Measurements from ENCODE around the gene SETX.

SETX gene

GRCh38 chr9:132249123-132249522 lies 105.7 kb downstream of the SETX start:
- TF ChIP-seq, protein P1, sequence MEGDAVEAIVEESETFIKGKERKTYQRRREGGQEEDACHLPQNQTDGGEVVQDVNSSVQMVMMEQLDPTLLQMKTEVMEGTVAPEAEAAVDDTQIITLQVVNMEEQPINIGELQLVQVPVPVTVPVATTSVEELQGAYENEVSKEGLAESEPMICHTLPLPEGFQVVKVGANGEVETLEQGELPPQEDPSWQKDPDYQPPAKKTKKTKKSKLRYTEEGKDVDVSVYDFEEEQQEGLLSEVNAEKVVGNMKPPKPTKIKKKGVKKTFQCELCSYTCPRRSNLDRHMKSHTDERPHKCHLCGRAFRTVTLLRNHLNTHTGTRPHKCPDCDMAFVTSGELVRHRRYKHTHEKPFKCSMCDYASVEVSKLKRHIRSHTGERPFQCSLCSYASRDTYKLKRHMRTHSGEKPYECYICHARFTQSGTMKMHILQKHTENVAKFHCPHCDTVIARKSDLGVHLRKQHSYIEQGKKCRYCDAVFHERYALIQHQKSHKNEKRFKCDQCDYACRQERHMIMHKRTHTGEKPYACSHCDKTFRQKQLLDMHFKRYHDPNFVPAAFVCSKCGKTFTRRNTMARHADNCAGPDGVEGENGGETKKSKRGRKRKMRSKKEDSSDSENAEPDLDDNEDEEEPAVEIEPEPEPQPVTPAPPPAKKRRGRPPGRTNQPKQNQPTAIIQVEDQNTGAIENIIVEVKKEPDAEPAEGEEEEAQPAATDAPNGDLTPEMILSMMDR (IDR thresholded peaks at IDR 0.05; ENCODE audit: low read length, missing control alignments): no peak
- H3K4me3 ChIP-seq (replicated peaks; ENCODE audit: low read depth, low read length): no peak overlapping the region

DNA sequence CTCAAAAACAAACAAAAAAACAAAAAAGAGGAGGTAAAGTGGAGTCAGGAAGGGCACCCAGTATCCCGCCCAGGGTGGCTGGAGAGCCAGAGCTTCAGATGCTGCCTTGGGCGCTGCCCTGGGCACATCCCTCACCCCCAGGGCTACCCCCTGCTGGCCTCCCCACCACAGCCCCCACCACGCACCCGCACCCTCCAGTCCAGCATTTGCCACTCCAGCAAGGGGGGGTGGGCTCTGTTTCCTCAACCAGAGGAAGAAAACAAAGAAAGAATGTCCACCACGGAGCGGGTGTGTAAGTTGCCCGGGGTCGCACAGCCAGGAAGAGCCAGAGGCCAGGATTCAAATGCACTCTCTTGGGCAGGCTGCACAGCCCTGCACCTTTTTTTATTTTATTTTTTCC lies 106.8 kb downstream of the SETX start:
- DNase-seq (ENCODE audit: low read depth): no peak
- TF ChIP-seq, protein P1 (IDR thresholded peaks at IDR 0.05; ENCODE audit: low read length, missing control alignments): no peak
- H3K4me3 ChIP-seq (replicated peaks; ENCODE audit: low read depth, low read length): no peak overlapping the region

More at GRCh38 chr9:132249123-132249522, 105.7 kb downstream of the SETX start:
- DNase-seq (ENCODE audit: low read depth): no peak

GRCh38 chr9:132245465-132245864 lies 109.3 kb downstream of the SETX start:
- TF ChIP-seq, protein P1 (IDR thresholded peaks at IDR 0.05; ENCODE audit: low read length, missing control alignments): no peak
- no peak for DNase-seq (ENCODE audit: low read depth)
- no peak overlapping the region for H3K4me3 ChIP-seq (replicated peaks; ENCODE audit: low read depth, low read length)

- H3K4me3 ChIP-seq (replicated peaks; ENCODE audit: low read depth, low read length): no peak overlapping the region
- TF ChIP-seq, protein P1 (IDR thresholded peaks at IDR 0.05; ENCODE audit: low read length, missing control alignments): no peak
- DNase-seq (ENCODE audit: low read depth): peak; percentile 33
Observed at GRCh38 chr9:132244582-132245455, 110.0 kb downstream of the SETX start.

DNA sequence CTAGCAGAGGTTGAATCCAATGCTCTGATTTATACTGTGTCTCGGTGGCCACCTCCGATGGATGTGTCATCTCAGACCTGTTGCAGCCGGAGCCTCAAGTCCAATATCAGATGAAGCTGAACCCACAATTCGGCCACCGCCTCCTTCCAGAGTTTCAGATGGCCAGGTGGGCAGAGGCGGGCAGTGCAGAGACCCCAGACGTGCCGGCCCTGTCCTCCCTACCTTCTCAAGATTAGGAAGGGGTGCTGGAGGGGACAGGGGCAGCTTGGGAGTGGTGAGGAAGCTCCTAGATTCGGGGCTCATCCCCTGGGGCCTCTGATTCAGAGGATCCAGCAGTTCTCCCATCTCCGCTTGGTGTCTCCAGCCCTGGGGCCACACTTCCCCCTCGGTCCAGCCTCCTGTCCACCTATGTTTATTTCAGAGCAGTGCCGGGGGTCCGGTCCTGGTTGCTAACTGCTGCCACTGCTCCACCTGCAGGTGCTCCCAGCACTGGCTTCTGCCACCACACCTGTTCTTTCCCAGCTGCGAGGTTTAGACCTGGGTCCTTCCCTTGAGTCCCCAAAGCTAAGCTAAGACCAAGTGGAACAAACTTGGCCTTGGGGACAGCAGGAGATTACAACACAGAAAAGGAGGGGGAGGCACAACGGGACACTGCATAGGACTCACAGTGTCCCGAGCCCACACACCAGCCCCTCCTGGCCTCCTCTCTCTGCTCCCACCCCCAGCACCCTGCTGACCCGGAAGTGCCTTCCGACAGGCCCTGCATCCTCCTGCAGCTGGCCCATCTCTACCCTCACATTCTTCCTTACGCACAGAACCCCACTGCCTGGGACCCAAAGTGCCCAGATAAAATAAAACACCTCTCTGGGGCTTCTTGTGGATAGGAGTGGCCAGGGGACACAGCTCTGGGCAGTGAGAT lies 111.4 kb downstream of the SETX start:
- H3K4me3 ChIP-seq (replicated peaks; ENCODE audit: low read depth, low read length): no peak overlapping the region
- TF ChIP-seq, protein P1 (IDR thresholded peaks at IDR 0.05; ENCODE audit: low read length, missing control alignments): no peak
- no peak for DNase-seq (ENCODE audit: low read depth)

DNA sequence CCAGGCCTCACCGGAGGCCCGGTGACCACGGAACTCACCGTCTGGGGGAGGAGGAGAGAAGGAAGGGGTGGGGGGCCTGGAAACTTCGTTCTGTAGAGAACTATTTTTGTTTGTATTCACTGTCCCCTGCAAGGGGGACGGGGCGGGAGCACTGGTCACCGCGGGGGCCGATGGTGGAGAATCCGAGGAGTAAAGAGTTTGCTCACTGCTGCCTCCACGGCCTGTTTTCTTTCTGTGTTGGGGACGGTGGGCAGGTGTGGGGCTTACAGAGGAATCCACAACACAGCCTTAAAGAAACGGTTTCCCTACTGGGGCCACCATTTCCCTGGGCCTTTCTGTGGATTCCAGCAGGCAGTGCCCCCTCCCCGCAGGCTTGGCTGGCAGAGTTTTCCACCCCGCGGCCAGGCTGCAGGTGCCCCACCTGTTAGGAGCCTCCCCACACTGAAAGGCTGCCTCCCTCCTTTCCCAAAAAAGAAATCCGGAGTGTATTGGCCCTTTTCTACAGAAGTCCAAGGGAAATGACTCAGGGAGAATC lies 112.1 kb downstream of the SETX start:
- TF ChIP-seq, protein P1 (IDR thresholded peaks at IDR 0.05; ENCODE audit: low read length, missing control alignments): no peak
- peak overlapping the region; percentile 57 for H3K4me3 ChIP-seq (replicated peaks; ENCODE audit: low read depth, low read length)
- no peak for DNase-seq (ENCODE audit: low read depth)
